ENCODE results near the gene PER1. TPM values are rescaled to one million over a fixed set of nuclear protein-coding genes. Genes with fewer than 3 reads are reported as not detected.

The PER1 gene
- total and polyA plus RNA-seq, 10 of the 15 experiments (the other 5 are each of a cell fraction or from before 2014, with no cell fraction given): 0.02 to 25.1 (median 5.4) TPM

GRCh38 chr17:8119581-8120519 is 32.4 kb downstream of the PER1 start (continued):
- TF ChIP-seq ZNF24 (IDR thresholded peaks at IDR 0.05) (peak; percentile 99), IKZF2 (IDR thresholded peaks at IDR 0.05) (peak; percentile 60 to 84), POU2F2 (IDR thresholded peaks at IDR 0.05; ENCODE audit: borderline replicate concordance, low read depth, low read length) (0 out of 3 replicates have a peak, but pooled peaks have one; percentile 30), E2F8 (IDR thresholded peaks at IDR 0.05; ENCODE audit: low read depth, partially characterized antibody) (no peak), SUZ12 (IDR thresholded peaks at IDR 0.05; ENCODE audit: unreplicated experiment) (no peak), CREB1 (IDR thresholded peaks at IDR 0.05; ENCODE audit: low read depth) (peak; percentile 60; the same call in 1 of the 2 replicates), PRDM15 (CRISPR knock-in tag; IDR thresholded peaks at IDR 0.05) (no peak), MYC (IDR thresholded peaks at IDR 0.05; ENCODE audit: insufficient read depth, insufficient read length, insufficient replicate concordance, low read length, severe bottlenecking) (no peak), ELK1 (IDR thresholded peaks at IDR 0.05; ENCODE audit: low read depth, low read length) (no peak), CHD1 (IDR thresholded peaks at IDR 0.05; ENCODE audit: low read depth, low read length) (no peak), SUPT20H (IDR thresholded peaks at IDR 0.05; ENCODE audit: borderline replicate concordance, control insufficient read depth, low read depth, low read length) (no peak)
